ENCODE results near the gene AMD1. TPM values are rescaled to one million over a fixed set of nuclear protein-coding genes. Genes with fewer than 3 reads are reported as not detected.

The AMD1 gene
- total and polyA plus RNA-seq, 2 of the 8 experiments (the other 6 are each of a cell fraction or from before 2014, with no cell fraction given), result 60.9 to 177 TPM

GRCh38 chr6:110873981-110874879 lies at the start of gene AMD1 (continued):
- TF ChIP-seq CTCF (IDR thresholded peaks at IDR 0.05; ENCODE audit: control extremely low read depth in 1 of 3, insufficient read depth in 1 of 3, low read depth in 1 of 3, low read length in 3 of 3) (no peak), RNF2 (IDR thresholded peaks at IDR 0.05; ENCODE audit: borderline replicate concordance, low read depth, low read length, missing control alignments, poor library complexity, severe bottlenecking) (no peak), POLR2AphosphoS5 (IDR thresholded peaks at IDR 0.05; ENCODE audit: low read depth, low read length) (peak; percentile 100)
- TF ChIP-seq, protein P1, sequence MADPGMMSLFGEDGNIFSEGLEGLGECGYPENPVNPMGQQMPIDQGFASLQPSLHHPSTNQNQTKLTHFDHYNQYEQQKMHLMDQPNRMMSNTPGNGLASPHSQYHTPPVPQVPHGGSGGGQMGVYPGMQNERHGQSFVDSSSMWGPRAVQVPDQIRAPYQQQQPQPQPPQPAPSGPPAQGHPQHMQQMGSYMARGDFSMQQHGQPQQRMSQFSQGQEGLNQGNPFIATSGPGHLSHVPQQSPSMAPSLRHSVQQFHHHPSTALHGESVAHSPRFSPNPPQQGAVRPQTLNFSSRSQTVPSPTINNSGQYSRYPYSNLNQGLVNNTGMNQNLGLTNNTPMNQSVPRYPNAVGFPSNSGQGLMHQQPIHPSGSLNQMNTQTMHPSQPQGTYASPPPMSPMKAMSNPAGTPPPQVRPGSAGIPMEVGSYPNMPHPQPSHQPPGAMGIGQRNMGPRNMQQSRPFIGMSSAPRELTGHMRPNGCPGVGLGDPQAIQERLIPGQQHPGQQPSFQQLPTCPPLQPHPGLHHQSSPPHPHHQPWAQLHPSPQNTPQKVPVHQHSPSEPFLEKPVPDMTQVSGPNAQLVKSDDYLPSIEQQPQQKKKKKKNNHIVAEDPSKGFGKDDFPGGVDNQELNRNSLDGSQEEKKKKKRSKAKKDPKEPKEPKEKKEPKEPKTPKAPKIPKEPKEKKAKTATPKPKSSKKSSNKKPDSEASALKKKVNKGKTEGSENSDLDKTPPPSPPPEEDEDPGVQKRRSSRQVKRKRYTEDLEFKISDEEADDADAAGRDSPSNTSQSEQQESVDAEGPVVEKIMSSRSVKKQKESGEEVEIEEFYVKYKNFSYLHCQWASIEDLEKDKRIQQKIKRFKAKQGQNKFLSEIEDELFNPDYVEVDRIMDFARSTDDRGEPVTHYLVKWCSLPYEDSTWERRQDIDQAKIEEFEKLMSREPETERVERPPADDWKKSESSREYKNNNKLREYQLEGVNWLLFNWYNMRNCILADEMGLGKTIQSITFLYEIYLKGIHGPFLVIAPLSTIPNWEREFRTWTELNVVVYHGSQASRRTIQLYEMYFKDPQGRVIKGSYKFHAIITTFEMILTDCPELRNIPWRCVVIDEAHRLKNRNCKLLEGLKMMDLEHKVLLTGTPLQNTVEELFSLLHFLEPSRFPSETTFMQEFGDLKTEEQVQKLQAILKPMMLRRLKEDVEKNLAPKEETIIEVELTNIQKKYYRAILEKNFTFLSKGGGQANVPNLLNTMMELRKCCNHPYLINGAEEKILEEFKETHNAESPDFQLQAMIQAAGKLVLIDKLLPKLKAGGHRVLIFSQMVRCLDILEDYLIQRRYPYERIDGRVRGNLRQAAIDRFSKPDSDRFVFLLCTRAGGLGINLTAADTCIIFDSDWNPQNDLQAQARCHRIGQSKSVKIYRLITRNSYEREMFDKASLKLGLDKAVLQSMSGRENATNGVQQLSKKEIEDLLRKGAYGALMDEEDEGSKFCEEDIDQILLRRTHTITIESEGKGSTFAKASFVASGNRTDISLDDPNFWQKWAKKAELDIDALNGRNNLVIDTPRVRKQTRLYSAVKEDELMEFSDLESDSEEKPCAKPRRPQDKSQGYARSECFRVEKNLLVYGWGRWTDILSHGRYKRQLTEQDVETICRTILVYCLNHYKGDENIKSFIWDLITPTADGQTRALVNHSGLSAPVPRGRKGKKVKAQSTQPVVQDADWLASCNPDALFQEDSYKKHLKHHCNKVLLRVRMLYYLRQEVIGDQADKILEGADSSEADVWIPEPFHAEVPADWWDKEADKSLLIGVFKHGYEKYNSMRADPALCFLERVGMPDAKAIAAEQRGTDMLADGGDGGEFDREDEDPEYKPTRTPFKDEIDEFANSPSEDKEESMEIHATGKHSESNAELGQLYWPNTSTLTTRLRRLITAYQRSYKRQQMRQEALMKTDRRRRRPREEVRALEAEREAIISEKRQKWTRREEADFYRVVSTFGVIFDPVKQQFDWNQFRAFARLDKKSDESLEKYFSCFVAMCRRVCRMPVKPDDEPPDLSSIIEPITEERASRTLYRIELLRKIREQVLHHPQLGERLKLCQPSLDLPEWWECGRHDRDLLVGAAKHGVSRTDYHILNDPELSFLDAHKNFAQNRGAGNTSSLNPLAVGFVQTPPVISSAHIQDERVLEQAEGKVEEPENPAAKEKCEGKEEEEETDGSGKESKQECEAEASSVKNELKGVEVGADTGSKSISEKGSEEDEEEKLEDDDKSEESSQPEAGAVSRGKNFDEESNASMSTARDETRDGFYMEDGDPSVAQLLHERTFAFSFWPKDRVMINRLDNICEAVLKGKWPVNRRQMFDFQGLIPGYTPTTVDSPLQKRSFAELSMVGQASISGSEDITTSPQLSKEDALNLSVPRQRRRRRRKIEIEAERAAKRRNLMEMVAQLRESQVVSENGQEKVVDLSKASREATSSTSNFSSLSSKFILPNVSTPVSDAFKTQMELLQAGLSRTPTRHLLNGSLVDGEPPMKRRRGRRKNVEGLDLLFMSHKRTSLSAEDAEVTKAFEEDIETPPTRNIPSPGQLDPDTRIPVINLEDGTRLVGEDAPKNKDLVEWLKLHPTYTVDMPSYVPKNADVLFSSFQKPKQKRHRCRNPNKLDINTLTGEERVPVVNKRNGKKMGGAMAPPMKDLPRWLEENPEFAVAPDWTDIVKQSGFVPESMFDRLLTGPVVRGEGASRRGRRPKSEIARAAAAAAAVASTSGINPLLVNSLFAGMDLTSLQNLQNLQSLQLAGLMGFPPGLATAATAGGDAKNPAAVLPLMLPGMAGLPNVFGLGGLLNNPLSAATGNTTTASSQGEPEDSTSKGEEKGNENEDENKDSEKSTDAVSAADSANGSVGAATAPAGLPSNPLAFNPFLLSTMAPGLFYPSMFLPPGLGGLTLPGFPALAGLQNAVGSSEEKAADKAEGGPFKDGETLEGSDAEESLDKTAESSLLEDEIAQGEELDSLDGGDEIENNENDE (IDR thresholded peaks at IDR 0.05; ENCODE audit: insufficient replicate concordance, low read length), result no peak
- TF ChIP-seq, protein P2, sequence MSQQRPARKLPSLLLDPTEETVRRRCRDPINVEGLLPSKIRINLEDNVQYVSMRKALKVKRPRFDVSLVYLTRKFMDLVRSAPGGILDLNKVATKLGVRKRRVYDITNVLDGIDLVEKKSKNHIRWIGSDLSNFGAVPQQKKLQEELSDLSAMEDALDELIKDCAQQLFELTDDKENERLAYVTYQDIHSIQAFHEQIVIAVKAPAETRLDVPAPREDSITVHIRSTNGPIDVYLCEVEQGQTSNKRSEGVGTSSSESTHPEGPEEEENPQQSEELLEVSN (IDR thresholded peaks at IDR 0.05), result no peak

All from H1 (cell line).